Stimulated activated CD8-positive, alpha-beta memory T cell treated with anti-CD3 and anti-CD28 coated beads, Interleukin-15, amount 100 ng/mL, for 48 hours (primary cell): Measurements from ENCODE around the gene TAF6.
A peak's percentile ranks its signal among the peaks of the same experiment; 100 is the strongest.

Source experiments
- DNase-seq, 2 donors: peaks; one replicate each; pipeline ENCODE4 v3.0.0-alpha.2; 2020; ENCODE audit warnings: low read depth in 2 of 2

The TAF6 gene

GRCh38 chr7:100093498-100093897 lies 25.7 kb downstream of the TAF6 start:
- DNase-seq = no peak

- no peak for DNase-seq
These were observed 26.1 kb downstream of the TAF6 start for GRCh38 chr7:100093054-100093453.

- no peak for DNase-seq
These were observed 27.6 kb downstream of the TAF6 start for GRCh38 chr7:100091411-100092181.

- no peak for DNase-seq
These were observed 28.4 kb downstream of the TAF6 start for GRCh38 chr7:100090527-100091410.

- no peak for DNase-seq
These were observed 29.5 kb downstream of the TAF6 start for GRCh38 chr7:100089458-100090196.

- DNase-seq = peak; percentile 77 to 78
These were observed 30.3 kb downstream of the TAF6 start, which contains the start of gene COPS6 for GRCh38 chr7:100088621-100089457. Gene COPS6 (plus strand): TSS chr7:100088969. CDS start chr7:100088991, 22 bp downstream.

- no peak for DNase-seq
These were observed 31.0 kb downstream of the TAF6 start for GRCh38 chr7:100088095-100088620.

GRCh38 chr7:100087055-100087750 lies 32.0 kb downstream of the TAF6 start:
- DNase-seq = no peak

- no peak for DNase-seq
These were observed 33.6 kb downstream of the TAF6 start for GRCh38 chr7:100085515-100085914.

- no peak for DNase-seq
These were observed 36.2 kb downstream of the TAF6 start for GRCh38 chr7:100082978-100083377.

GRCh38 chr7:100081535-100082102 lies 37.5 kb downstream of the TAF6 start, which contains the start of gene ZNF3:
Gene ZNF3 (minus strand): TSS chr7:100081723. CDS start chr7:100077357, 4,366 bp downstream.
- DNase-seq = peak; percentile 96 to 98

- no peak for DNase-seq
These were observed 38.1 kb downstream of the TAF6 start for GRCh38 chr7:100080907-100081534.

GRCh38 chr7:100079024-100079560 lies 40.1 kb downstream of the TAF6 start:
- DNase-seq = no peak

- no peak for DNase-seq
These were observed 42.0 kb downstream of the TAF6 start for GRCh38 chr7:100077205-100077604.

- DNase-seq = no peak
These were observed 43.7 kb downstream of the TAF6 start for GRCh38 chr7:100075418-100075817.

GRCh38 chr7:100074841-100075240 lies 44.3 kb downstream of the TAF6 start:
- no peak for DNase-seq

- no peak for DNase-seq
These were observed 46.7 kb downstream of the TAF6 start for GRCh38 chr7:100072462-100072861.

GRCh38 chr7:100071018-100071723 lies 48.0 kb downstream of the TAF6 start:
- DNase-seq = no peak
